Measurements from ENCODE around the gene CHD8. TPM values are rescaled to one million over a fixed set of nuclear protein-coding genes. Genes with fewer than 3 reads are reported as not detected.

The CHD8 gene
- total and polyA plus RNA-seq, 5 donors from 2014 or later, result 15.3 to 142 (median 24.2) TPM

DNA sequence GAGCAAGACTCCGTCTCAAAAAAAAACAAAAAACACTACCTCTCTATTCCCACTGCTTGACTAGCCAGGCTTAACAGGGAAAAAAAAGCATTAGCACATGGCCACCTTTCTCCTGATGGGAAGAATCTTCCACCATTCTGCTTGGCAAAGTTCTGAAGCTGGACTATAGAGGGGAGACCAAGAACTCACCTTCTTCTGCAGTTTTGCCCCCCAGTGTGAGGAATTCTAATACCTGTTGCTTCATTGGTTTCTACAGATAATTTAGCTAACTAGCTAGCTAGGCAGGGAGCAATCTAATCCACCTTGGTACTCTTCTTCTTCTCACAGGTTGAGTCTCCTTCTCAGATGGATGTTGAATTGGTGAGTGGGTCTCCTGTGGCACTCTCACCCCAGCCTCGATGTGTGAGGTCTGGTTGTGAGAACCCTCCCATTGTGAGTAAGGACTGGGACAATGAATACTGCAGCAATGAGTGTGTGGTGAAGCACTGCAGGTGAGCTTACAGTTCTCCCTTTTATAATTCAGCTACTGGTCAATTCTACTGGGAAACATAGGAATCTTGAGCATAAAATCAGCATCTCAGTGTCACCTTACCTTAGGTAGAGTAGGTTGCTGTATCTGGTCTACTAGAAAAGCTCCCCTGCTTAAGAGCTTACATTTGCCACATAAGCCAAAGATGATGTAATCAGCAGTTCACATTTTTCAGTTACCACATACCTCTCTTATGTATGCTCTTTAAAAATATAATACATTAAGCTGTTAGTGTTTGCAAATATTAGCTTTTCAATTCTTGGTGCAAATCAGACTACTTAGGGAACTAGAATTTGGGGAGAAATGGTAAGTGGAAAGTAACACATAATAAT, 39.2 kb upstream of the CHD8 start:
- no peak overlapping the region for H3K4me3 ChIP-seq (ENCODE audit: low read depth, low read length)
- DNase-seq (no peak), ATAC-seq (ENCODE audit: low read depth in 2 of 2) (no peak)
- Mint-ChIP-seq H3K4me3 (no peak overlapping the region), H3K27ac (peak overlapping the region in 2 of 3 donors; percentile 26 to 31), H3K4me1 (peaks cover 0 to 21% (median 16%) of the 10 kb centered on the region in 4 donors), H3K36me3 (peaks cover 49% of the 10 kb centered on the region), H3K9me3 (no peaks in the 10 kb centered on the region), H3K27me3 (no peaks in the 10 kb centered on the region)
- peaks cover 3% of the 10 kb centered on the region for H3K4me1 ChIP-seq (ENCODE audit: control insufficient read depth, insufficient read depth, low read length, poor library complexity, severe bottlenecking)
- H3K9me3 ChIP-seq (ENCODE audit: control insufficient read depth in 2 of 2, low read length in 2 of 2), result no peaks in the 10 kb centered on the region
- no peaks in the 10 kb centered on the region for H3K27me3 ChIP-seq (ENCODE audit: control insufficient read depth, insufficient read depth, low read length)
- H3K36me3 ChIP-seq (ENCODE audit: control insufficient read depth, insufficient read depth, low read length), result peaks cover 89% of the 10 kb centered on the region
- no peak overlapping the region for H3K27ac ChIP-seq (ENCODE audit: insufficient read depth, low read length, poor library complexity, severe bottlenecking)

GRCh38 chr14:21486640-21487087, 30.7 kb upstream of the CHD8 start:
- Mint-ChIP-seq H3K27me3 (no peaks in the 10 kb centered on the region), H3K9me3 (no peaks in the 10 kb centered on the region), H3K4me3 (peak overlapping the region in 1 of 4 donors; percentile 61), H3K4me1 (peaks cover 11 to 22% (median 18%) of the 10 kb centered on the region in 4 donors), H3K36me3 (peaks cover 25% of the 10 kb centered on the region), H3K27ac (peak overlapping the region in 1 of 3 donors; percentile 23)
- no peaks in the 10 kb centered on the region for H3K9me3 ChIP-seq (ENCODE audit: control insufficient read depth in 2 of 2, low read length in 2 of 2)
- no peaks in the 10 kb centered on the region for H3K27me3 ChIP-seq (ENCODE audit: control insufficient read depth, insufficient read depth, low read length)
- ATAC-seq (ENCODE audit: low read depth in 2 of 2) (no peak), DNase-seq (no peak)
- no peaks in the 10 kb centered on the region for H3K4me1 ChIP-seq (ENCODE audit: control insufficient read depth, insufficient read depth, low read length, poor library complexity, severe bottlenecking)
- peaks cover 52% of the 10 kb centered on the region for H3K36me3 ChIP-seq (ENCODE audit: control insufficient read depth, insufficient read depth, low read length)
- H3K4me3 ChIP-seq (ENCODE audit: low read depth, low read length), result no peak overlapping the region
- H3K27ac ChIP-seq (ENCODE audit: insufficient read depth, low read length, poor library complexity, severe bottlenecking), result no peak overlapping the region

- Mint-ChIP-seq H3K4me1 (peaks cover 21 to 66% (median 45%) of the 10 kb centered on the region in 4 donors), H3K27me3 (no peaks in the 10 kb centered on the region), H3K4me3 (peak within 1 kb of the TSS; percentile 97 to 100 (median 100)), H3K9me3 (no peaks in the 10 kb centered on the region), H3K36me3 (peaks cover 28% of the 10 kb centered on the region), H3K27ac (peak within 1 kb of the TSS; percentile 98 to 99 (median 99))
- Histone ChIP-seq H3K27me3 (ENCODE audit: control insufficient read depth, insufficient read depth, low read length) (no peaks in the 10 kb centered on the region), H3K4me1 (ENCODE audit: control insufficient read depth, insufficient read depth, low read length, poor library complexity, severe bottlenecking) (peaks cover 27% of the 10 kb centered on the region), H3K9me3 (ENCODE audit: control insufficient read depth in 2 of 2, low read length in 2 of 2) (no peaks in the 10 kb centered on the region), H3K36me3 (ENCODE audit: control insufficient read depth, insufficient read depth, low read length) (peaks cover 21% of the 10 kb centered on the region), H3K27ac (ENCODE audit: insufficient read depth, low read length, poor library complexity, severe bottlenecking) (peak within 1 kb of the TSS; percentile 92), H3K4me3 (ENCODE audit: low read depth, low read length) (peak within 1 kb of the TSS; percentile 92)
- DNase-seq (peak; percentile 94 to 99 (median 98)), ATAC-seq (ENCODE audit: low read depth in 2 of 2) (peak; percentile 99)
These were observed 21.2 kb upstream of the CHD8 start, which contains the start of the genes RAB2B and TOX4 for GRCh38 chr14:21476925-21477681. TSS of gene RAB2B (minus strand) at chr14:21476959. CDS start at chr14:21476872, 87 bp downstream. TSS of gene TOX4 (plus strand) at chr14:21477195. CDS start at chr14:21477279, 84 bp downstream.

DNA sequence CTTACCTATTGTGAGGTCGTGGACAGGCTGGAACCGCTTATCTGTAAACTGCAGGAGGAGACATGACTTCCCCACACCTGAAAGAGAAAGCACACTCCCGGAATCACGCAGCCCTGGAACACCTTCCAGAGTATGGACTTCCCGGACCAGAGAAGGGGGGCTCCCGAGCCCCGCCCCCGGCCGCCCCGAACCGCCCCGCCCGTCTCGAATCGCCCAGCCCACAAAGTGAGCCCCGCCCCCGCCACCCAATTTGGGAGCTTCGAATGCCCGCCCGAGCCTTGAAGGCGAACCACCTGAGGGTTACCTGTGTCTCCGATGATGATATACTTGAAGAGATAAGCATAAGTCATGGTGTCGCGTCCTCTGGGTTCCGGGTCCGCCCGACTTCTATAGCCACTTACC, 20.6 kb upstream of the CHD8 start:
- Mint-ChIP-seq H3K27ac (peak overlapping the region; percentile 98 to 99 (median 99)), H3K9me3 (no peaks in the 10 kb centered on the region), H3K27me3 (no peaks in the 10 kb centered on the region), H3K4me1 (peaks cover 15 to 60% (median 44%) of the 10 kb centered on the region in 4 donors), H3K4me3 (peak overlapping the region; percentile 97 to 100 (median 100)), H3K36me3 (peaks cover 26% of the 10 kb centered on the region)
- DNase-seq, result peak in 1 of 3 donors; percentile 83
- ATAC-seq (ENCODE audit: low read depth in 2 of 2), result no peak
- Histone ChIP-seq H3K27me3 (ENCODE audit: control insufficient read depth, insufficient read depth, low read length) (no peaks in the 10 kb centered on the region), H3K4me3 (ENCODE audit: low read depth, low read length) (peak overlapping the region; percentile 92), H3K9me3 (ENCODE audit: control insufficient read depth in 2 of 2, low read length in 2 of 2) (no peaks in the 10 kb centered on the region), H3K36me3 (ENCODE audit: control insufficient read depth, insufficient read depth, low read length) (peaks cover 21% of the 10 kb centered on the region), H3K27ac (ENCODE audit: insufficient read depth, low read length, poor library complexity, severe bottlenecking) (peak overlapping the region; percentile 92), H3K4me1 (ENCODE audit: control insufficient read depth, insufficient read depth, low read length, poor library complexity, severe bottlenecking) (peaks cover 27% of the 10 kb centered on the region)

- H3K9me3 ChIP-seq (ENCODE audit: control insufficient read depth in 2 of 2, low read length in 2 of 2), result no peaks in the 10 kb centered on the region
- H3K36me3 ChIP-seq (ENCODE audit: control insufficient read depth, insufficient read depth, low read length), result peaks cover 21% of the 10 kb centered on the region
- peak overlapping the region; percentile 92 for H3K4me3 ChIP-seq (ENCODE audit: low read depth, low read length)
- H3K27me3 ChIP-seq (ENCODE audit: control insufficient read depth, insufficient read depth, low read length), result no peaks in the 10 kb centered on the region
- H3K9me3 Mint-ChIP-seq, result no peaks in the 10 kb centered on the region
- DNase-seq (no peak), ATAC-seq (ENCODE audit: low read depth in 2 of 2) (no peak)
- no peaks in the 10 kb centered on the region for H3K27me3 Mint-ChIP-seq
- H3K4me3 Mint-ChIP-seq, result peak overlapping the region; percentile 97 to 100 (median 100)
- peaks cover 23% of the 10 kb centered on the region for H3K36me3 Mint-ChIP-seq
- peaks cover 14 to 57% (median 43%) of the 10 kb centered on the region in 4 donors for H3K4me1 Mint-ChIP-seq
- H3K27ac ChIP-seq (ENCODE audit: insufficient read depth, low read length, poor library complexity, severe bottlenecking), result peak overlapping the region; percentile 92
- H3K27ac Mint-ChIP-seq, result peak overlapping the region; percentile 63 to 99 (median 99)
- peaks cover 27% of the 10 kb centered on the region for H3K4me1 ChIP-seq (ENCODE audit: control insufficient read depth, insufficient read depth, low read length, poor library complexity, severe bottlenecking)
These were observed 20.0 kb upstream of the CHD8 start for GRCh38 chr14:21475767-21476522.

DNA sequence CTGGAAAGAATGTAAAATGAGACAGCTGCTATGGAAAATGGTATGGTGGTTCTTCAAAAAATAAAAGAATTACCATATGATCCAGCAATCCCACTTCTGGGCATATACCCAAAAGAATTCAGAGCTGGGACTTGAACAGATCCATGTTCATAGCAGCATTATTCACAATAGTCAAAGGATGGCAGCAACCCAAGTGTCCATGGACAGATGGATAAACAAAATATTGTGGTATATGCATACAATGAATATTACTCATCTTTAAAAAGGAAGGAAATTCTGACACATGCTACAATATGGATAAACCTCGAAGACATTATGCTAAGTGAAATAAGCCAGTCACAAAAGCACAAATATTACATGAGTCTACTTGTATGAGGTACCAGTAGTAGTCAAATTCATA, 11.7 kb upstream of the CHD8 start:
- H3K27ac ChIP-seq (ENCODE audit: insufficient read depth, low read length, poor library complexity, severe bottlenecking), result no peak overlapping the region
- no peak for DNase-seq
- Mint-ChIP-seq H3K4me3 (no peak overlapping the region), H3K4me1 (peaks cover 0 to 9% (median 4%) of the 10 kb centered on the region in 4 donors), H3K9me3 (no peaks in the 10 kb centered on the region), H3K27ac (peak overlapping the region in 2 of 3 donors; percentile 36 to 74), H3K36me3 (peaks cover 37% of the 10 kb centered on the region), H3K27me3 (no peaks in the 10 kb centered on the region)
- H3K4me3 ChIP-seq (ENCODE audit: low read depth, low read length), result no peak overlapping the region
- H3K4me1 ChIP-seq (ENCODE audit: control insufficient read depth, insufficient read depth, low read length, poor library complexity, severe bottlenecking), result no peaks in the 10 kb centered on the region
- H3K9me3 ChIP-seq (ENCODE audit: control insufficient read depth in 2 of 2, low read length in 2 of 2), result no peaks in the 10 kb centered on the region
- H3K36me3 ChIP-seq (ENCODE audit: control insufficient read depth, insufficient read depth, low read length), result peaks cover 53% of the 10 kb centered on the region
- ATAC-seq (ENCODE audit: low read depth in 2 of 2), result no peak
- no peaks in the 10 kb centered on the region for H3K27me3 ChIP-seq (ENCODE audit: control insufficient read depth, insufficient read depth, low read length)

GRCh38 chr14:21455592-21455911, 371 bp downstream of the CHD8 start:
- Mint-ChIP-seq H3K36me3 (peaks cover 9% of the 10 kb centered on the region), H3K27ac (peak overlapping the region; percentile 99 to 100 (median 100)), H3K4me3 (peak overlapping the region; percentile 86 to 99 (median 98)), H3K9me3 (no peaks in the 10 kb centered on the region), H3K4me1 (peaks cover 20 to 53% (median 36%) of the 10 kb centered on the region in 4 donors), H3K27me3 (no peaks in the 10 kb centered on the region)
- Histone ChIP-seq H3K27ac (ENCODE audit: insufficient read depth, low read length, poor library complexity, severe bottlenecking) (peak overlapping the region; percentile 95), H3K4me1 (ENCODE audit: control insufficient read depth, insufficient read depth, low read length, poor library complexity, severe bottlenecking) (peaks cover 46% of the 10 kb centered on the region), H3K27me3 (ENCODE audit: control insufficient read depth, insufficient read depth, low read length) (no peaks in the 10 kb centered on the region), H3K36me3 (ENCODE audit: control insufficient read depth, insufficient read depth, low read length) (peaks cover 9% of the 10 kb centered on the region), H3K4me3 (ENCODE audit: low read depth, low read length) (peak overlapping the region; percentile 93), H3K9me3 (ENCODE audit: control insufficient read depth in 2 of 2, low read length in 2 of 2) (no peaks in the 10 kb centered on the region)
- DNase-seq (no peak), ATAC-seq (ENCODE audit: low read depth in 2 of 2) (no peak)

Measured in CD4-positive, CD25-positive, alpha-beta regulatory T cell (primary cell).